HUES6 (cell line): ENCODE data around the gene FAF1.

Experiments
- H3K27ac ChIP-seq: 2 replicates; pipeline ENCODE4 v1.7.0; 2013; ENCODE audit warnings: low read depth, mild to moderate bottlenecking, low read length, inconsistent platforms
- H3K27me3 ChIP-seq: 2 replicates; pipeline ENCODE4 v1.6.1; 2013; ENCODE audit warnings: low read length; ENCODE audit not compliant: control insufficient read depth, insufficient read depth
- H3K36me3 ChIP-seq: 2 replicates; pipeline ENCODE4 v1.6.1; 2013; ENCODE audit warnings: low read length; ENCODE audit not compliant: control insufficient read depth, insufficient read depth
- H3K4me1 ChIP-seq: 2 replicates; pipeline ENCODE4 v1.6.1; 2013; ENCODE audit warnings: low read length; ENCODE audit not compliant: control insufficient read depth, insufficient read depth
- H3K4me3 ChIP-seq: 2 replicates; pipeline ENCODE4 v1.5.1; 2013; ENCODE audit warnings: low read depth, low read length
- H3K9ac ChIP-seq: one replicate; pipeline ENCODE4 v1.6.1; 2013; ENCODE audit warnings: mild to moderate bottlenecking, low read length
- H3K9me3 ChIP-seq: 2 replicates; pipeline ENCODE4 v1.6.1; 2013; ENCODE audit warnings: low read depth, low read length; ENCODE audit not compliant: control insufficient read depth, insufficient read depth

The FAF1 gene

GRCh38 chr1:50992532-50993318 lies 32.7 kb upstream of the FAF1 start:
- H3K4me1 ChIP-seq, result no peaks in the 10 kb centered on the region
- H3K9ac ChIP-seq, result no peak overlapping the region
- H3K27ac ChIP-seq, result no peak overlapping the region
- no peaks in the 10 kb centered on the region for H3K9me3 ChIP-seq
- no peaks in the 10 kb centered on the region for H3K36me3 ChIP-seq
- H3K27me3 ChIP-seq, result no peaks in the 10 kb centered on the region
- no peak overlapping the region for H3K4me3 ChIP-seq

GRCh38 chr1:50989694-50990093 lies 29.6 kb upstream of the FAF1 start:
- H3K9ac ChIP-seq, result no peak overlapping the region
- peaks cover 7% of the 10 kb centered on the region for H3K27me3 ChIP-seq
- no peaks in the 10 kb centered on the region for H3K9me3 ChIP-seq

GRCh38 chr1:50986653-50987052 lies 26.6 kb upstream of the FAF1 start:
- Histone ChIP-seq H3K4me1 (no peaks in the 10 kb centered on the region), H3K36me3 (no peaks in the 10 kb centered on the region), H3K27ac (no peak overlapping the region), H3K4me3 (no peak overlapping the region), H3K27me3 (peaks cover 30% of the 10 kb centered on the region), H3K9ac (no peak overlapping the region), H3K9me3 (no peaks in the 10 kb centered on the region)

More at GRCh38 chr1:50989694-50990093, 29.6 kb upstream of the FAF1 start:
- no peak overlapping the region for H3K4me3 ChIP-seq
- no peaks in the 10 kb centered on the region for H3K36me3 ChIP-seq
- H3K27ac ChIP-seq, result no peak overlapping the region
- no peaks in the 10 kb centered on the region for H3K4me1 ChIP-seq

GRCh38 chr1:50985094-50985493 lies 25.0 kb upstream of the FAF1 start:
- Histone ChIP-seq H3K9me3 (no peaks in the 10 kb centered on the region), H3K36me3 (no peaks in the 10 kb centered on the region), H3K4me1 (no peaks in the 10 kb centered on the region), H3K4me3 (no peak overlapping the region), H3K27me3 (peaks cover 46% of the 10 kb centered on the region), H3K9ac (no peak overlapping the region), H3K27ac (no peak overlapping the region)

- Histone ChIP-seq H3K27ac (no peak overlapping the region), H3K27me3 (peaks cover 64% of the 10 kb centered on the region), H3K9ac (no peak overlapping the region), H3K9me3 (no peaks in the 10 kb centered on the region), H3K36me3 (no peaks in the 10 kb centered on the region), H3K4me3 (no peak overlapping the region), H3K4me1 (peaks cover 8% of the 10 kb centered on the region)
These were observed 23.2 kb upstream of the FAF1 start for GRCh38 chr1:50983219-50983802.

- H3K36me3 ChIP-seq, result no peaks in the 10 kb centered on the region
- H3K27ac ChIP-seq, result no peak overlapping the region
- H3K4me3 ChIP-seq, result no peak overlapping the region
- H3K4me1 ChIP-seq, result peaks cover 9% of the 10 kb centered on the region
- H3K27me3 ChIP-seq, result peaks cover 70% of the 10 kb centered on the region
- no peak overlapping the region for H3K9ac ChIP-seq
- no peaks in the 10 kb centered on the region for H3K9me3 ChIP-seq
These were observed 22.5 kb upstream of the FAF1 start for GRCh38 chr1:50982611-50983010.

GRCh38 chr1:50981741-50982140 lies 21.7 kb upstream of the FAF1 start:
- Histone ChIP-seq H3K4me1 (peaks cover 10% of the 10 kb centered on the region), H3K4me3 (no peak overlapping the region), H3K27ac (no peak overlapping the region), H3K27me3 (peaks cover 78% of the 10 kb centered on the region), H3K36me3 (no peaks in the 10 kb centered on the region), H3K9me3 (no peaks in the 10 kb centered on the region), H3K9ac (no peak overlapping the region)

GRCh38 chr1:50980505-50980904 lies 20.4 kb upstream of the FAF1 start:
- Histone ChIP-seq H3K9ac (no peak overlapping the region), H3K27ac (no peak overlapping the region), H3K4me3 (no peak overlapping the region), H3K4me1 (peaks cover 18% of the 10 kb centered on the region), H3K27me3 (peaks cover 90% of the 10 kb centered on the region), H3K9me3 (no peaks in the 10 kb centered on the region), H3K36me3 (no peaks in the 10 kb centered on the region)

GRCh38 chr1:50979937-50980336 lies 19.9 kb upstream of the FAF1 start:
- Histone ChIP-seq H3K27ac (no peak overlapping the region), H3K4me1 (peaks cover 18% of the 10 kb centered on the region), H3K36me3 (no peaks in the 10 kb centered on the region), H3K9ac (no peak overlapping the region), H3K9me3 (no peaks in the 10 kb centered on the region), H3K4me3 (no peak overlapping the region), H3K27me3 (peaks cover 90% of the 10 kb centered on the region)

GRCh38 chr1:50978852-50979781 lies 19.1 kb upstream of the FAF1 start:
- Histone ChIP-seq H3K27ac (no peak overlapping the region), H3K36me3 (no peaks in the 10 kb centered on the region), H3K9me3 (no peaks in the 10 kb centered on the region), H3K27me3 (peaks cover 98% of the 10 kb centered on the region), H3K9ac (no peak overlapping the region), H3K4me3 (peak overlapping the region; percentile 90), H3K4me1 (peaks cover 18% of the 10 kb centered on the region)
